ENCODE results near the gene DOK6.

Gene DOK6

DNA sequence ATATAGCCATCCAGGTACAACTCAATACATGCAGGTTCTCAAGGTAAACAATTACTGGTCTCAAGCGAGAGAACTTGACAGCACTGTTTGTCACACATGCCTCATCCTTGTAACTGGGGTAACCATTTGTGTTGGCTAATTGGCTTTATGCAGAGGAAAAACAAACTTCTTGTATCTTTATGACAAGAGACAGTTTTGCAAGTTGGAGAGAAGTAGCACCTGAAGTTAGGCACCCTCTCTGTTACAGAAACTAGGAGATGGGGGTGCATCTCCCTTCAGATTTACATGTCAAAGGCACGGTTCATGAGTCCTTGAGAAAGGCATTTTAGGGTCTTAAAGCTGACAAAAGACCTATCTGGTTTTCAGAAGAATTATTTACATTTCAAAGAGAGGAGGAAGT, 305.3 kb downstream of the DOK6 start:
- Histone ChIP-seq H3K18ac (ENCODE audit: low read length) (no peak overlapping the region), H2BK12ac (ENCODE audit: low read length) (no peak overlapping the region), H2BK5ac (ENCODE audit: low read length) (no peak overlapping the region), H3K27me3 (ENCODE audit: control insufficient read depth in 3 of 3, insufficient read depth in 3 of 3, low read depth in 1 of 3, low read length in 3 of 3) (no peaks in the 10 kb centered on the region), H3K9ac (ENCODE audit: low read depth, low read length, poor library complexity) (no peak overlapping the region), H2BK15ac (ENCODE audit: low read length) (no peak overlapping the region), H3K9me3 (replicated peaks in 1 of 2; ENCODE audit: control insufficient read depth in 2 of 2, insufficient read depth in 1 of 2, low read depth in 1 of 2, low read length in 2 of 2) (no peaks in the 10 kb centered on the region), H4K8ac (ENCODE audit: low read depth, low read length) (no peak overlapping the region), H3K4ac (ENCODE audit: low read length) (no peak overlapping the region), H3K27ac (replicated peaks; ENCODE audit: low read length) (no peak overlapping the region), H2AK5ac (ENCODE audit: low read depth, low read length) (no peak overlapping the region), H3K4me2 (ENCODE audit: insufficient read depth, low read length, poor library complexity, severe bottlenecking) (no peak overlapping the region), H4K91ac (ENCODE audit: low read depth, low read length, poor library complexity) (no peak overlapping the region), H3K23ac (ENCODE audit: low read depth, low read length, poor library complexity) (no peak overlapping the region), H3K4me1 (ENCODE audit: control insufficient read depth in 2 of 2, insufficient read depth in 1 of 2, low read depth in 1 of 2, low read length in 2 of 2) (peaks cover 0 to 5% of the 10 kb centered on the region in 2 donors), H3K36me3 (replicated peaks in 1 of 2; ENCODE audit: control insufficient read depth in 2 of 2, insufficient read depth in 2 of 2, low read length in 2 of 2) (no peaks in the 10 kb centered on the region), H3K79me1 (ENCODE audit: low read depth, low read length) (no peaks in the 10 kb centered on the region), H3K4me3 (ENCODE audit: low read length in 2 of 2) (no peak overlapping the region), H2BK120ac (ENCODE audit: low read depth, low read length) (no peak overlapping the region), H2AFZ (ENCODE audit: low read length) (no peak overlapping the region), H3K14ac (ENCODE audit: low read length) (no peak overlapping the region)
- WGBS, 2 donors (ENCODE audit: extremely low coverage in 2 of 2, insufficient read length in 2 of 2, insufficient replicate concordance in 1 of 2), result no CpG with 5 or more reads among the region's 2 CpGs
- DNase-seq (ENCODE audit: low spot score), result no peak

DNA sequence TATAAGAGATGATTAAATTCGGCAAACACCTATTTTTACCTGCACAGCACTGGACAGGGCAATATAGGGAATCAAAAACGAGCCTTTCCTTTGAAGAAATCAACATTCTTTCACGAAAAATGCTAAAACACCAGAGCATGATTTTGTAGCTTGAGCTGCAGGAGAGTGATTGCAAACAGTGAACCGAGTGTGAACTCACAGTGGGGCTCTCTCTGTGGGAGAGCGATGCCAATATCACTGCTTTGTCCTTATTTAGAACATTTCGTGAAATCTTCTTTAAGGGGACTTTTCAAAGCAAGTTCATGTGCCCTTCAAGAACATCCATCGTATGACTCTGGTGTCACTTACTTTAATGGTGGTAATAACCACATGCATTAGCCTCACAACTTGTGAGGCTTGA, 308.2 kb downstream of the DOK6 start:
- H2BK12ac ChIP-seq (ENCODE audit: low read length), result no peak overlapping the region
- DNase-seq (ENCODE audit: low spot score), result no peak
- no peak overlapping the region for H3K18ac ChIP-seq (ENCODE audit: low read length)
- no peak overlapping the region for H4K8ac ChIP-seq (ENCODE audit: low read depth, low read length)
- H2BK15ac ChIP-seq (ENCODE audit: low read length), result no peak overlapping the region
- H3K9me3 ChIP-seq (replicated peaks in 1 of 2; ENCODE audit: control insufficient read depth in 2 of 2, insufficient read depth in 1 of 2, low read depth in 1 of 2, low read length in 2 of 2), result no peaks in the 10 kb centered on the region
- no peaks in the 10 kb centered on the region for H3K27me3 ChIP-seq (ENCODE audit: control insufficient read depth in 3 of 3, insufficient read depth in 3 of 3, low read depth in 1 of 3, low read length in 3 of 3)
- no peak overlapping the region for H3K23ac ChIP-seq (ENCODE audit: low read depth, low read length, poor library complexity)
- no peak overlapping the region for H2BK5ac ChIP-seq (ENCODE audit: low read length)
- H3K27ac ChIP-seq (replicated peaks; ENCODE audit: low read length), result no peak overlapping the region
- H3K4me2 ChIP-seq (ENCODE audit: insufficient read depth, low read length, poor library complexity, severe bottlenecking), result no peak overlapping the region
- no peaks in the 10 kb centered on the region for H3K79me1 ChIP-seq (ENCODE audit: low read depth, low read length)
- no peak overlapping the region for H3K14ac ChIP-seq (ENCODE audit: low read length)
- no peak overlapping the region for H2AK5ac ChIP-seq (ENCODE audit: low read depth, low read length)
- H2BK120ac ChIP-seq (ENCODE audit: low read depth, low read length), result no peak overlapping the region
- no peak overlapping the region for H2AFZ ChIP-seq (ENCODE audit: low read length)
- peaks cover 0 to 5% of the 10 kb centered on the region in 2 donors for H3K4me1 ChIP-seq (ENCODE audit: control insufficient read depth in 2 of 2, insufficient read depth in 1 of 2, low read depth in 1 of 2, low read length in 2 of 2)
- H3K9ac ChIP-seq (ENCODE audit: low read depth, low read length, poor library complexity), result no peak overlapping the region
- no peak overlapping the region for H3K4ac ChIP-seq (ENCODE audit: low read length)
- H3K4me3 ChIP-seq (ENCODE audit: low read length in 2 of 2), result no peak overlapping the region
- no peak overlapping the region for H4K91ac ChIP-seq (ENCODE audit: low read depth, low read length, poor library complexity)
- no peaks in the 10 kb centered on the region for H3K36me3 ChIP-seq (replicated peaks in 1 of 2; ENCODE audit: control insufficient read depth in 2 of 2, insufficient read depth in 2 of 2, low read length in 2 of 2)
- no CpG with 5 or more reads among the region's 7 CpGs for WGBS, 2 donors (ENCODE audit: extremely low coverage in 2 of 2, insufficient read length in 2 of 2, insufficient replicate concordance in 1 of 2)

DNA sequence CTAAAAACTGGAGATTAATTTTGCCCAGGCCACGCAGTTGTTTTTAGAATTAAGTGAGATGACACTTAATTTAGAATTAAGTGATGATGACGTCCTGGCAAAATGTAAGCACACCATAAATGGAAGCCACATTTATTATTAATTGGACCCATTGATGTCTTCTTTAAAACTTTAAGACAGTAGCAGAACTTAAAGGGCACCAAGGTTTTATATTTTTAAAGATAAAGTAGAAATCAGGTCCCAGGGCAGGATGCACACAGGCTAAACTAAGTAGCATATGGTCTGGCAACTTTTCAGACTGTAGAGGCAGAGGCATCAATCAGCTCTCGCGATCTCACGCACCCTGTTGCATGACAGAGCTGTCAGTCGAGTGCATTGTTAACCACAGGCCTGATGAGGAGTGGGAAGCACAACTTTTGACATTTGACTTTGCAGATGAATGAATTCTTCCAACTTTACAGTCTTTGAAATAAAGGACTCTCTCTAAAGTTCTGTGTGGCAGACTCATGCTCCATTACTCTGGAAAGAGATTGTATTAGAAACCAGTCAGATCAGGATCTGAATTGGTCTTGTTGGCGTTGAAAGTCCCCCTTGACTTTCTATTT, 314.6 kb downstream of the DOK6 start:
- Histone ChIP-seq H2AFZ (ENCODE audit: low read length) (peak overlapping the region; percentile 31), H2BK120ac (ENCODE audit: low read depth, low read length) (no peak overlapping the region), H3K4me2 (ENCODE audit: insufficient read depth, low read length, poor library complexity, severe bottlenecking) (no peak overlapping the region)

DNA sequence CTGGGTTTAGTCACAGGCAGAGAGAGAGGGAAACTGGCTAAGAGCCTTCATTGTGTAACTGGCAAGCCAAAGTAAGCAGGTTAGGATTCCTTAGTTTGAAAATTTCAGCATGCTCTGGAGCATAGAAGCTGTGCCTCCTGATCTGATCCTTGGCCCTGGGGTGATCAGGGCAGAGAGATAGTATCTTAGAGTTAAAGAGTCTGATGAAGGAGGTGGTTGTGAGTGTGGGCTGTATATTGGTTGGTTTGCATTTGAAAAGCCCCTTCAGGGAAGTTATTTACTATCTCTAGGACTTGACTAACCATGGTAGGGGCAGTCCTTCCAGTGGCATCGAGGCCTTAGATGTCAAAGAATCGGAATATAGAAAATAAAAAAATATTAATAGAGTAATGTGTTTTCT, 316.9 kb downstream of the DOK6 start:
- Histone ChIP-seq H3K9ac (ENCODE audit: low read depth, low read length, poor library complexity) (no peak overlapping the region), H2BK15ac (ENCODE audit: low read length) (no peak overlapping the region), H3K27ac (replicated peaks; ENCODE audit: low read length) (no peak overlapping the region), H2BK12ac (ENCODE audit: low read length) (no peak overlapping the region), H3K79me1 (ENCODE audit: low read depth, low read length) (no peaks in the 10 kb centered on the region), H3K23ac (ENCODE audit: low read depth, low read length, poor library complexity) (no peak overlapping the region), H2BK120ac (ENCODE audit: low read depth, low read length) (no peak overlapping the region), H2AK5ac (ENCODE audit: low read depth, low read length) (no peak overlapping the region), H2AFZ (ENCODE audit: low read length) (no peak overlapping the region), H4K8ac (ENCODE audit: low read depth, low read length) (no peak overlapping the region), H3K18ac (ENCODE audit: low read length) (no peak overlapping the region), H3K4me3 (ENCODE audit: low read length in 2 of 2) (no peak overlapping the region), H3K27me3 (ENCODE audit: control insufficient read depth in 3 of 3, insufficient read depth in 3 of 3, low read depth in 1 of 3, low read length in 3 of 3) (no peaks in the 10 kb centered on the region), H3K4me2 (ENCODE audit: insufficient read depth, low read length, poor library complexity, severe bottlenecking) (no peak overlapping the region), H3K9me3 (replicated peaks in 1 of 2; ENCODE audit: control insufficient read depth in 2 of 2, insufficient read depth in 1 of 2, low read depth in 1 of 2, low read length in 2 of 2) (peaks cover 8 to 26% of the 10 kb centered on the region in 2 donors), H4K91ac (ENCODE audit: low read depth, low read length, poor library complexity) (no peak overlapping the region), H3K14ac (ENCODE audit: low read length) (no peak overlapping the region), H3K4ac (ENCODE audit: low read length) (no peak overlapping the region), H2BK5ac (ENCODE audit: low read length) (no peak overlapping the region), H3K4me1 (ENCODE audit: control insufficient read depth in 2 of 2, insufficient read depth in 1 of 2, low read depth in 1 of 2, low read length in 2 of 2) (peaks cover 1 to 8% of the 10 kb centered on the region in 2 donors), H3K36me3 (replicated peaks in 1 of 2; ENCODE audit: control insufficient read depth in 2 of 2, insufficient read depth in 2 of 2, low read length in 2 of 2) (no peaks in the 10 kb centered on the region)
- no CpG with 5 or more reads among the region's 2 CpGs for whole genome bisulfite sequencing, 2 donors (ENCODE audit: extremely low coverage in 2 of 2, insufficient read length in 2 of 2, insufficient replicate concordance in 1 of 2)
- no peak for DNase-seq (ENCODE audit: low spot score)

More for the DNA sequence above, 314.6 kb downstream of the DOK6 start:
- H3K23ac ChIP-seq (ENCODE audit: low read depth, low read length, poor library complexity), result no peak overlapping the region
- no peak overlapping the region for H3K27ac ChIP-seq (replicated peaks; ENCODE audit: low read length)
- no peak overlapping the region for H4K91ac ChIP-seq (ENCODE audit: low read depth, low read length, poor library complexity)
- H3K18ac ChIP-seq (ENCODE audit: low read length), result no peak overlapping the region
- no peak overlapping the region for H2BK15ac ChIP-seq (ENCODE audit: low read length)
- H2BK5ac ChIP-seq (ENCODE audit: low read length), result no peak overlapping the region
- H3K14ac ChIP-seq (ENCODE audit: low read length), result no peak overlapping the region
- H3K4me3 ChIP-seq (ENCODE audit: low read length in 2 of 2), result no peak overlapping the region
- no peaks in the 10 kb centered on the region for H3K79me1 ChIP-seq (ENCODE audit: low read depth, low read length)
- H3K27me3 ChIP-seq (ENCODE audit: control insufficient read depth in 3 of 3, insufficient read depth in 3 of 3, low read depth in 1 of 3, low read length in 3 of 3), result no peaks in the 10 kb centered on the region
- H3K9me3 ChIP-seq (replicated peaks in 1 of 2; ENCODE audit: control insufficient read depth in 2 of 2, insufficient read depth in 1 of 2, low read depth in 1 of 2, low read length in 2 of 2), result peaks cover 8 to 26% of the 10 kb centered on the region in 2 donors
- no peak overlapping the region for H3K9ac ChIP-seq (ENCODE audit: low read depth, low read length, poor library complexity)
- no peak overlapping the region for H2BK12ac ChIP-seq (ENCODE audit: low read length)
- H3K4ac ChIP-seq (ENCODE audit: low read length), result no peak overlapping the region
- H4K8ac ChIP-seq (ENCODE audit: low read depth, low read length), result no peak overlapping the region
- no peaks in the 10 kb centered on the region for H3K36me3 ChIP-seq (replicated peaks in 1 of 2; ENCODE audit: control insufficient read depth in 2 of 2, insufficient read depth in 2 of 2, low read length in 2 of 2)
- no peak for DNase-seq (ENCODE audit: low spot score)
- WGBS, 2 donors (ENCODE audit: extremely low coverage in 2 of 2, insufficient read length in 2 of 2, insufficient replicate concordance in 1 of 2), result no CpG with 5 or more reads among the region's 7 CpGs
- H2AK5ac ChIP-seq (ENCODE audit: low read depth, low read length), result no peak overlapping the region
- H3K4me1 ChIP-seq (ENCODE audit: control insufficient read depth in 2 of 2, insufficient read depth in 1 of 2, low read depth in 1 of 2, low read length in 2 of 2), result peaks cover 0 to 4% of the 10 kb centered on the region in 2 donors
